OCI-LY3 (cell line): ENCODE results near the gene QSER1.

Source experiments
- CTCF ChIP-seq: fragments of 200-600, 300-600 bp; sonication (generic); IDR thresholded peaks from 2 replicates; pipeline ENCODE4 v1.5.1; 2014; ENCODE audit warnings: antibody characterized with exemption, low read length, low read depth
- EZH2phosphoT487 ChIP-seq: fragments of 200-600 bp; shearing (Covaris generic); IDR thresholded peaks from 2 replicates; pipeline ENCODE4 v1.6.1; 2018; ENCODE audit warnings: antibody characterized with exemption, mixed run types, low read depth

- TF ChIP-seq CTCF: no peak
- no peak for TF ChIP-seq EZH2phosphoT487
Measured at GRCh38 chr11:32890843-32891656, 1.6 kb upstream of the QSER1 start.
